Measurements from ENCODE around the gene SAMD11.

DNA sequence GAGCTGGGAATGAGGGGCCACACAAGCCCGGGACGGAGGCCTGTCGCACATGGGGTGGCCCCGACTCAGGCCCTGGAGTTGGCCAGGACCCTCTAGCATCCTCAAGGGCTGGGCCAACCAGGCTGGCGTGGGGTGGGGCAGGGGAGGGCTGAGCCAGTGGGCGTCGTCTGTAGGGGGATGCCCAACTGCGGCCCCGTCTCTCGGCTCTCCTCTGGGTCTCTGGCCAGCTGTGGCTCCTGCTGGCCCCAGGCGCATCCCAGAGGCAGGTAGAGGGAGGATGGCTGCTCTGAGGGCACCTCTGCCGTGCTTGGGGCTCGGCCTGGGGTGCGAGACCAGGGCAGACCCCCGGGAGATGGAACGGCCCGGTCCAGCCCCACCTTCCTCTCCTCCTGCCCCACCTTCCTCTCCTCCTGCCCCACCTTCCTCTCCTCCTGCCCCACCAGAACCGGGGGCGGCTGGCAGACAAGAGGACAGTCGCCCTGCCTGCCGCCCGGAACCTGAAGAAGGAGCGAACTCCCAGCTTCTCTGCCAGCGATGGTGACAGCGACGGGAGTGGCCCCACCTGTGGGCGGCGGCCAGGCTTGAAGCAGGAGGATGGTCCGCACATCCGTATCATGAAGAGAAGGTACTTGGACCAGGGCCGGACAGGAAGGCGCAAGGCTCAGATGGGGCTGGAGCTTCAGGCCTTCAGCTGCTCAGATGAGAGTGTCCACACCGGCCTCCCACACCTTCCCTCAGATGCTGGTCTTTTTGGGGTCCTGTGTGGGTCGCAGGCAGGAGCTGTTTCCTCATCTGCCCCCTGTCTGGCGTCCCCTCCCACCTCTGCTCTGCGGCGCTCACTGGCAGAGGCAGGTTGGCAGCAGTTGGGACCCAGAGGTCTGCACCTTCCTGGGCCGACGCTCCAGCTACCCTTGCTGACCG, 6.2 kb downstream of the SAMD11 start:
- TF ChIP-seq PLRG1 (conservative IDR thresholded peaks at IDR 0.05) (no peak), MYNN (CRISPR knock-in tag; IDR thresholded peaks at IDR 0.05; ENCODE audit: low read depth) (no peak), TARDBP (CRISPR knock-in tag; IDR thresholded peaks at IDR 0.05) (no peak), ZKSCAN8 (CRISPR knock-in tag; IDR thresholded peaks at IDR 0.05; ENCODE audit: borderline replicate concordance) (no peak), ZNF569 (CRISPR knock-in tag; IDR thresholded peaks at IDR 0.05; ENCODE audit: borderline replicate concordance) (no peak), ZNF24 (IDR thresholded peaks at IDR 0.05) (no peak)
- TF ChIP-seq, protein P1, sequence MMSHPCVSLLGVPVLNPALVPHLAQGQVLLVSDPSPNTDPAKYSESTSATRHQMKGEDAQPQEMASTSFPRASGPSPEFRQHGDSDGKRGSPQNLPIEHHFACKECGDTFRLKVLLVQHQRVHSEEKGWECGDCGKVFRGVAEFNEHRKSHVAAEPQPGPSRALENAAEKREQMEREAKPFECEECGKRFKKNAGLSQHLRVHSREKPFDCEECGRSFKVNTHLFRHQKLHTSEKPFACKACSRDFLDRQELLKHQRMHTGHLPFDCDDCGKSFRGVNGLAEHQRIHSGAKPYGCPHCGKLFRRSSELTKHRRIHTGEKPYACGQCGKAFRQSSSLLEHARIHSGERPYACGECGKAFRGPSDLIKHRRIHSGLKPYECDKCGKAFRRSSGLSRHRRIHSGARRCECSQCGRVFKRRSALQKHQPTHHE (CRISPR knock-in tag; IDR thresholded peaks at IDR 0.05; ENCODE audit: borderline replicate concordance), result no peak
- TF ChIP-seq, protein P2, sequence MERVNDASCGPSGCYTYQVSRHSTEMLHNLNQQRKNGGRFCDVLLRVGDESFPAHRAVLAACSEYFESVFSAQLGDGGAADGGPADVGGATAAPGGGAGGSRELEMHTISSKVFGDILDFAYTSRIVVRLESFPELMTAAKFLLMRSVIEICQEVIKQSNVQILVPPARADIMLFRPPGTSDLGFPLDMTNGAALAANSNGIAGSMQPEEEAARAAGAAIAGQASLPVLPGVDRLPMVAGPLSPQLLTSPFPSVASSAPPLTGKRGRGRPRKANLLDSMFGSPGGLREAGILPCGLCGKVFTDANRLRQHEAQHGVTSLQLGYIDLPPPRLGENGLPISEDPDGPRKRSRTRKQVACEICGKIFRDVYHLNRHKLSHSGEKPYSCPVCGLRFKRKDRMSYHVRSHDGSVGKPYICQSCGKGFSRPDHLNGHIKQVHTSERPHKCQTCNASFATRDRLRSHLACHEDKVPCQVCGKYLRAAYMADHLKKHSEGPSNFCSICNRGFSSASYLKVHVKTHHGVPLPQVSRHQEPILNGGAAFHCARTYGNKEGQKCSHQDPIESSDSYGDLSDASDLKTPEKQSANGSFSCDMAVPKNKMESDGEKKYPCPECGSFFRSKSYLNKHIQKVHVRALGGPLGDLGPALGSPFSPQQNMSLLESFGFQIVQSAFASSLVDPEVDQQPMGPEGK (CRISPR knock-in tag; IDR thresholded peaks at IDR 0.05), result no peak

Measured in HepG2 (cell line).